Activated naive CD4-positive, alpha-beta T cell treated with anti-CD3 and anti-CD28 coated beads, Interleukin-2, amount 50 U/mL, for 72 hours (primary cell): ENCODE measurements around the gene TSACC. TPM values are rescaled to one million over a fixed set of nuclear protein-coding genes. Genes with fewer than 3 reads are reported as not detected.

ENCODE experiments used
- total RNA-seq, 2 donors: library from RNA; stranded (reverse); gene quantifications; one replicate each; pipeline ENCODE4 v1.2.3, GENCODE V29; 2022

Gene TSACC
- total RNA-seq, 2 donors from 2014 or later: 0.76 TPM; not detected in 1

Other genes with a start within 250 kb of the TSACC start
- 100 to 1,000 TPM; 116 to 147 TPM for gene LMNA, start 223.8 kb upstream of the TSACC start, total RNA-seq
- gene SEMA4A, start 184.9 kb upstream of the TSACC start, total RNA-seq: 10 to 100 TPM; 10.5 to 36.2 TPM
- gene SLC25A44, start 144.4 kb upstream of the TSACC start, total RNA-seq: 10 to 100 TPM; 79.1 to 82.1 TPM
- gene PMF1, start 125.5 kb upstream of the TSACC start, total RNA-seq: 100 to 1,000 TPM; 120 to 156 TPM
- gene BGLAP, start 96.3 kb upstream of the TSACC start, total RNA-seq: 1 to 10 TPM; 4.3 to 9.7 TPM
- gene PAQR6, start 90.5 kb upstream of the TSACC start, total RNA-seq: 1 to 10 TPM; 9.3 to 9.5 TPM
- gene SMG5, start 55.7 kb upstream of the TSACC start, total RNA-seq: 100 to 1,000 TPM in 1 of 2 donors, 10 to 100 TPM in 1; 80.4 to 115 TPM
- 10 to 100 TPM; 11.0 to 24.4 TPM for gene TMEM79, start 54.2 kb upstream of the TSACC start, total RNA-seq
- 10 to 100 TPM; 16.2 to 25.9 TPM for gene GLMP, start 42.8 kb upstream of the TSACC start, total RNA-seq
- not detected for gene VHLL, start 39.2 kb upstream of the TSACC start, total RNA-seq
- 100 to 1,000 TPM; 229 to 347 TPM for gene CCT3, start 234 bp upstream of the TSACC start, total RNA-seq
- not detected for gene RHBG, start 30.7 kb downstream of the TSACC start, total RNA-seq
- 10 to 100 TPM; 31.7 to 62.5 TPM for gene MEF2D, start 162.2 kb downstream of the TSACC start, total RNA-seq
- 10 to 100 TPM in 1 of 2 donors, 1 to 10 TPM in 1; 5.1 to 30.5 TPM for gene IQGAP3, start 234.0 kb downstream of the TSACC start, total RNA-seq
- gene TTC24, start 241.2 kb downstream of the TSACC start, total RNA-seq: 1 to 10 TPM; 4.5 to 6.8 TPM